K562 (cell line): ENCODE results near the gene GRAMD2A. TPM values are rescaled to one million over a fixed set of nuclear protein-coding genes. Genes with fewer than 3 reads are reported as not detected.
A peak's percentile ranks its signal among the peaks of the same experiment; 100 is the strongest.

Experiments
- ATAC-seq: fragments of 200-7000 bp; cut with Tn5 transposase; 3 replicates; pipeline ENCODE4 v1.9.1; 2020; ENCODE audit warnings: moderate library complexity
- BruUV-seq: library from RNA; stranded (reverse); fragments of 400-500 nt; replicated peaks from 2 replicates; lab custom pipeline; 2021; lab: Mats Ljungman, UMichigan
- CTCF ChIA-PET: fragments of 300-600 bp; formaldehyde crosslinking; extraction: SDS; loops from one replicate; lab custom pipeline; 2021; ENCODE audit warnings: low intra/inter-chr PET ratio; lab: Yijun Ruan, JAX
- POLR2A ChIA-PET: fragments of 300-600, 350-650 bp; sonication (Branson Sonifier 250); formaldehyde crosslinking; extraction: SDS; loops from one replicate; lab custom pipeline; 2021; ENCODE audit warnings: antibody characterized with exemption, inconsistent platforms; lab: Yijun Ruan, JAX
- DNase-seq, 4 experiments: peaks; one replicate each; pipeline versions ENCODE4 v3.0.0 to v3.0.0-alpha.2; 2011 to 2018; ENCODE audit warnings: low spot score in 3 of 4, mixed read lengths in 3 of 4; ENCODE audit errors: extremely low read depth in 1 of 4
- FAIRE-seq: peaks from 2 replicates; lab custom pipeline; 2011; peaks lifted over from hg19 to GRCh38; lab: Jason Lieb, UNC
- H2AFZ ChIP-seq: 2 replicates; pipeline ENCODE4 v1.6.0; 2011; ENCODE audit warnings: low read depth, low read length, control low read depth, inconsistent platforms
- H3K27ac ChIP-seq: fragments of 200-600 bp; 3 replicates; pipeline ENCODE4 v1.8.0; 2011; ENCODE audit warnings: low read depth, mild to moderate bottlenecking, control low read depth, inconsistent platforms, low read length, moderate library complexity, mixed read lengths; ENCODE audit errors: extremely low read depth
- H3K27me3 ChIP-seq, 2 experiments: fragments of 300-600 bp in 1 of 2; 2 replicates in 1 of 2; 3 replicates in 1 of 2; pipeline versions ENCODE4 v1.6.0 to v1.8.0; 2011; ENCODE audit warnings: inconsistent platforms in 2 of 2, low read length in 2 of 2, mild to moderate bottlenecking in 1 of 2, mixed read lengths in 1 of 2, moderate library complexity in 1 of 2; ENCODE audit not compliant: control insufficient read depth in 2 of 2, insufficient read depth in 2 of 2
- H3K36me3 ChIP-seq: fragments of 300-600 bp; 3 replicates; pipeline ENCODE4 v1.8.0; 2011; ENCODE audit warnings: mild to moderate bottlenecking, low read length, inconsistent platforms; ENCODE audit not compliant: control insufficient read depth, insufficient read depth
- H3K4me1 ChIP-seq, 2 experiments: fragments of 200-600 bp in 1 of 2; replicated peaks in 1 of 2; 2 replicates in 1 of 2; 3 replicates in 1 of 2; pipeline versions ENCODE4 v1.5.1 to v1.8.0; 2011; ENCODE audit warnings: inconsistent platforms in 2 of 2, low read length in 2 of 2, mild to moderate bottlenecking in 1 of 2, mixed read lengths in 1 of 2, moderate library complexity in 1 of 2; ENCODE audit not compliant: control insufficient read depth in 2 of 2, insufficient read depth in 2 of 2
- H3K4me2 ChIP-seq: 2 replicates; pipeline ENCODE4 v1.6.1; 2011; ENCODE audit warnings: low read length, control low read depth, inconsistent platforms, mixed read lengths; ENCODE audit not compliant: insufficient read depth
- H3K4me3 ChIP-seq: fragments of 200-600 bp; sonication (generic), shearing (Covaris generic); 2 replicates; pipeline ENCODE4 v1.5.1; 2016; ENCODE audit warnings: control low read depth, inconsistent platforms
- H3K79me2 ChIP-seq: fragments of 200-600 bp; 3 replicates; pipeline ENCODE4 v1.8.0; 2011; ENCODE audit warnings: low read length, inconsistent platforms; ENCODE audit not compliant: control insufficient read depth, insufficient read depth
- H3K9ac ChIP-seq, 2 experiments: 2 replicates each; pipeline versions ENCODE4 v1.6.0 to v1.6.1; 2011; ENCODE audit warnings: low read depth in 2 of 2, low read length in 2 of 2, control low read depth in 1 of 2, inconsistent platforms in 1 of 2, mild to moderate bottlenecking in 1 of 2, mixed read lengths in 1 of 2; ENCODE audit not compliant: insufficient read depth in 1 of 2
- H3K9me1 ChIP-seq: one replicate; pipeline ENCODE4 v1.6.0; 2011; ENCODE audit warnings: inconsistent platforms, mild to moderate bottlenecking, low read length, moderate library complexity; ENCODE audit not compliant: control insufficient read depth, insufficient read depth
- H3K9me3 ChIP-seq: replicated peaks from 2 replicates; pipeline ENCODE4 v1.5.1; 2011; ENCODE audit warnings: low read depth, low read length, inconsistent platforms; ENCODE audit not compliant: control insufficient read depth, insufficient read depth
- H4K20me1 ChIP-seq: replicated peaks from 2 replicates; pipeline ENCODE4 v1.6.1; 2011; ENCODE audit warnings: low read length, inconsistent platforms, mixed read lengths; ENCODE audit not compliant: control insufficient read depth, insufficient read depth
- ADNP ChIP-seq: fragments of 200-800 bp; sonication (Bioruptor generic); IDR thresholded peaks from 2 replicates; pipeline ENCODE4 v1.6.1; 2016; ENCODE audit warnings: missing genetic modification characterization, missing compliant biosample characterization
- DEAF1 ChIP-seq: fragments of 450-650 bp; formaldehyde crosslinking; IDR thresholded peaks from 2 replicates; pipeline ENCODE4 v1.4.0; 2020; ENCODE audit warnings: mild to moderate bottlenecking, moderate library complexity
- NFIC ChIP-seq: fragments of 450-650 bp; IDR thresholded peaks from 2 replicates; pipeline ENCODE4 v1.6.1; 2017; ENCODE audit warnings: mild to moderate bottlenecking, inconsistent platforms
- PHTF2 ChIP-seq: fragments of 250-450 bp; sonication (Bioruptor Pico); IDR thresholded peaks from 2 replicates; pipeline ENCODE4 v1.5.0; 2021; ENCODE audit warnings: mild to moderate bottlenecking
- ZNF778 ChIP-seq: fragments of 450-650 bp; formaldehyde crosslinking; IDR thresholded peaks from 2 replicates; pipeline ENCODE4 v1.4.0; 2020; ENCODE audit warnings: mild to moderate bottlenecking, moderate library complexity
- WGBS: fragments of 100-300 bp; shearing (Covaris generic); methylation state at CpG from one replicate; pipeline ENCODE4 v1.1.6; 2016; ENCODE audit warnings: low coverage, mixed read lengths; ENCODE audit not compliant: insufficient coverage; ENCODE audit errors: missing lambda C conversion rate; 5-methylcytosine and 5-hydroxymethylcytosine counted together
- in situ Hi-C: fragments of 300-500 bp; cut with MboI; formaldehyde crosslinking; loops from 4 replicates; pipeline ENCODE4 v1.15.0; 2018; ENCODE audit warnings: inconsistent platforms, mixed read lengths
- intact Hi-C: fragments of 100-400 bp; cut with micrococcal nuclease; formaldehyde crosslinking; loops from 2 replicates; pipeline ENCODE4 v1.14.2; 2022
- polyA plus RNA-seq, 8 experiments: library from polyadenylated mRNA; depleted of rRNA in 4 of 8; stranded (reverse) in 5 of 8; unstranded in 3 of 8; fragments of >200 nt; fragmentation: Nextera tagmentation in 2 of 8; fragmentation: Illumina TruSeq in 1 of 8; extraction: Ambion mirVana in 2 of 8; extraction: Trizol in 1 of 8; gene quantifications; 2 replicates each; pipeline versions ENCODE4 v1.2.1 to v1.2.3, GENCODE V29; 2011 to 2014; ENCODE audit warnings: inconsistent platforms in 1 of 8, missing spikeins in 1 of 8
- total RNA-seq, 7 experiments: library from RNA; depleted of rRNA in 6 of 7; stranded (reverse); fragments of >200 nt in 6 of 7; fragmentation: Illumina TruSeq in 2 of 7; extraction: Trizol in 2 of 7; gene quantifications; 2 replicates each; pipeline versions ENCODE4 v1.2.1 to v1.2.3, GENCODE V29; 2011 to 2021; ENCODE audit warnings: low replicate concordance in 1 of 7

The GRAMD2A gene
- total and polyA plus RNA-seq, 9 of the 15 experiments (the other 6 are each of a cell fraction or from before 2014, with no cell fraction given): 0.08 to 0.22 TPM; not detected in 7

GRCh38 chr15:72155635-72156616 lies 41.7 kb downstream of the GRAMD2A start (continued):
- peak; percentile 76 for TF ChIP-seq DEAF1 (CRISPR knock-in tag)
- TF ChIP-seq PHTF2 (CRISPR knock-in tag): no peak
- TF ChIP-seq ADNP (tag): no peak

DNA sequence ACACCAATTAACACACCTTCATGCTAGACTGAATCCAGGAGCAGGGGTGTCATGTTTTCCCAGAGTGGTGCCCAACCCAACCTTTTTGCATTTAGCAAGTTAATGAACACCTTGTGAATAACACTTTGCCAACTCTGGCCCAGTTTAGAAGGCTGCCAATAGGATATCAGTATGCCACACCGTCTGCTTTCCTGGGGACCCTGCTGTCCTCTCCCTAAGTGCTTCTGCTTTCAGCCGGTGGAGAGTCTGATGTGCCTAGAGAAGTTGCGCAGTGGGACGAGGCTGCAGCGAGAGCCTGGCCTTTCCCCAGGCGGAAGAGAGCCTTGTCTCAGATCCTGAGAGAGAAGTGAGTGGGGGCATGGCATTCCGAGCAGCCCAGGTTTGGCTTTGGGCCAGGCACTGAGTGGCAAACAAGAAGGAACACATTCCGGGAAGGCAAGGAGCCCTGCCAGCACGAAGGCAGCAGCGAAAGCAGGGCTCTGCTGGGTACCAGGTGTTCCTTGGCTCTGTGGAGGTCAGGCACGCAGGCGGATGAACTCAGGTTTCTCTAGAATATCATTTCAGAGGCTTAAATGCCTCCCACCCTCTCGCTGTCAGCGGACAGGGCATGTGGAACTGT lies 42.5 kb downstream of the GRAMD2A start:
- no peaks in the 10 kb centered on the region for H3K36me3 ChIP-seq
- ChIA-PET POLR2A (no interaction called here), CTCF (interaction anchor here (1.3 to 2.2 kb wide), 4 partner anchors 352 to 411 kb away, joined by 6 to 17 read pairs (median 16); no protein-coding TSS in a partner anchor)
- ATAC-seq (no peak; the same call in 2 of the 3 replicates), DNase-seq (no peak), FAIRE-seq (no peak)
- no peak overlapping the region for H2AFZ ChIP-seq
- no peak overlapping the region for H3K27ac ChIP-seq
- H3K9me3 ChIP-seq: no peaks in the 10 kb centered on the region
- intact Hi-C loops: loop anchor here (5.0 to 10.0 kb wide), 4 partner anchors 113 to 710 kb away; no protein-coding TSS in a partner anchor
- H4K20me1 ChIP-seq: no peaks in the 10 kb centered on the region; the same call in 1 of the 2 replicates
- peaks cover 10 to 25% of the 10 kb centered on the region in 2 experiments; a peak in 4 of 5 replicates for H3K27me3 ChIP-seq
- H3K9ac ChIP-seq: no peak overlapping the region
- WGBS: 5% methylated on average over 13 of the region's 14 CpGs
- H3K4me1 ChIP-seq: no peaks in the 10 kb centered on the region; a peak in 1 of 5 replicates
- H3K79me2 ChIP-seq: no peaks in the 10 kb centered on the region
- in situ Hi-C loops: loop anchor here (10.0 kb wide), 1 partner anchor 620 kb away; no protein-coding TSS in a partner anchor
- no peaks in the 10 kb centered on the region for H3K9me1 ChIP-seq
- no peak overlapping the region for H3K4me3 ChIP-seq
- BruUV-seq: no TSS peak
- no peak overlapping the region for H3K4me2 ChIP-seq
- TF ChIP-seq NFIC (peak; percentile 50; the same call in 1 of the 2 replicates), ZNF778 (no peak)
